H9 (cell line): Measurements from ENCODE around the gene ANKS1B. TPM values are rescaled to one million over a fixed set of nuclear protein-coding genes. Genes with fewer than 3 reads are reported as not detected.
A peak's percentile ranks its signal among the peaks of the same experiment; 100 is the strongest.

Experiments
- DNase-seq: peaks from one replicate; pipeline ENCODE4 v3.0.0-alpha.2; 2017
- H2AFZ ChIP-seq: one replicate; pipeline ENCODE4 v1.6.1; 2013; ENCODE audit warnings: mild to moderate bottlenecking, low read length, control low read depth, moderate library complexity
- H2AK5ac ChIP-seq: 2 replicates; pipeline ENCODE4 v1.6.1; 2013; ENCODE audit warnings: low read length, control low read depth, mixed read lengths; ENCODE audit not compliant: insufficient read length
- H2BK120ac ChIP-seq: one replicate; pipeline ENCODE4 v1.6.1; 2013; ENCODE audit warnings: low read depth, mild to moderate bottlenecking, low read length, control low read depth, inconsistent platforms; ENCODE audit not compliant: poor library complexity, severe bottlenecking
- H2BK12ac ChIP-seq: 2 replicates; pipeline ENCODE4 v1.6.1; 2013; ENCODE audit warnings: low read length, control low read depth, mixed read lengths, low read depth; ENCODE audit not compliant: insufficient read length
- H2BK15ac ChIP-seq: 2 replicates; pipeline ENCODE4 v1.6.1; 2013; ENCODE audit warnings: low read depth, low read length, control low read depth
- H2BK20ac ChIP-seq: one replicate; pipeline ENCODE4 v1.6.1; 2013; ENCODE audit warnings: low read depth, mild to moderate bottlenecking, low read length, control low read depth, inconsistent platforms; ENCODE audit not compliant: poor library complexity, severe bottlenecking
- H2BK5ac ChIP-seq: 2 replicates; pipeline ENCODE4 v1.6.1; 2013; ENCODE audit warnings: low read length, control low read depth, mixed read lengths; ENCODE audit not compliant: insufficient read length
- H3K14ac ChIP-seq: 2 replicates; pipeline ENCODE4 v1.6.1; 2013; ENCODE audit warnings: low read length, control low read depth; ENCODE audit not compliant: insufficient read depth
- H3K18ac ChIP-seq: 2 replicates; pipeline ENCODE4 v1.6.1; 2013; ENCODE audit warnings: low read depth, mild to moderate bottlenecking, mixed read lengths, low read length, control low read depth; ENCODE audit not compliant: insufficient read length
- H3K23ac ChIP-seq: 2 replicates; pipeline ENCODE4 v1.6.1; 2013; ENCODE audit warnings: low read length, control low read depth, mixed read lengths, low read depth; ENCODE audit not compliant: insufficient read length
- H3K23me2 ChIP-seq: 2 replicates; pipeline ENCODE4 v1.6.1; 2013; ENCODE audit warnings: low read depth, mild to moderate bottlenecking, mixed read lengths, low read length, control low read depth; ENCODE audit not compliant: insufficient read length, poor library complexity, severe bottlenecking
- H3K27ac ChIP-seq: 2 replicates; pipeline ENCODE4 v1.5.1; 2013; ENCODE audit warnings: low read length, control low read depth, mixed read lengths, low read depth; ENCODE audit not compliant: insufficient read length
- H3K27me3 ChIP-seq: 2 replicates; pipeline ENCODE4 v1.6.1; 2013; ENCODE audit warnings: low read length, control low read depth, inconsistent platforms; ENCODE audit not compliant: insufficient read depth
- H3K4ac ChIP-seq: 2 replicates; pipeline ENCODE4 v1.6.1; 2013; ENCODE audit warnings: low read depth, mild to moderate bottlenecking, control low read depth, inconsistent platforms, low read length, moderate library complexity
- H3K4me1 ChIP-seq: 2 replicates; pipeline ENCODE4 v1.6.1; 2013; ENCODE audit warnings: low read length, control low read depth, inconsistent platforms; ENCODE audit not compliant: insufficient read depth
- H3K4me2 ChIP-seq: 2 replicates; pipeline ENCODE4 v1.6.1; 2013; ENCODE audit warnings: low read length, control low read depth, mixed read lengths; ENCODE audit not compliant: insufficient read length, insufficient read depth
- H3K56ac ChIP-seq: 2 replicates; pipeline ENCODE4 v1.6.1; 2013; ENCODE audit warnings: low read depth, mild to moderate bottlenecking, mixed read lengths, low read length, control low read depth; ENCODE audit not compliant: insufficient read length
- H3K79me1 ChIP-seq: 2 replicates; pipeline ENCODE4 v1.6.1; 2013; ENCODE audit warnings: low read depth, mild to moderate bottlenecking, moderate library complexity, low read length, control low read depth, inconsistent platforms; ENCODE audit not compliant: insufficient read depth, poor library complexity, severe bottlenecking
- H3K79me2 ChIP-seq: 2 replicates; pipeline ENCODE4 v1.6.1; 2013; ENCODE audit warnings: low read length, control low read depth, inconsistent platforms; ENCODE audit not compliant: insufficient read depth
- H3K9ac ChIP-seq: 2 replicates; pipeline ENCODE4 v1.6.1; 2013; ENCODE audit warnings: low read length, control low read depth, mixed read lengths; ENCODE audit not compliant: insufficient read length; ENCODE audit errors: extremely low read depth
- H3K9me3 ChIP-seq: one replicate; pipeline ENCODE4 v1.6.1; 2013; ENCODE audit warnings: low read depth, low read length, inconsistent platforms; ENCODE audit not compliant: control insufficient read depth
- H3T11ph ChIP-seq: one replicate; pipeline ENCODE4 v1.6.1; 2013; ENCODE audit warnings: mild to moderate bottlenecking, low read length, control low read depth, inconsistent platforms
- H4K20me1 ChIP-seq: one replicate; pipeline ENCODE4 v1.6.1; 2013; ENCODE audit not compliant: control insufficient read depth, insufficient read length, insufficient read depth
- H4K5ac ChIP-seq: 2 replicates; pipeline ENCODE4 v1.6.1; 2013; ENCODE audit warnings: low read depth, mild to moderate bottlenecking, mixed read lengths, low read length, control low read depth; ENCODE audit not compliant: insufficient read length
- H4K8ac ChIP-seq: replicated peaks from 2 replicates; pipeline ENCODE4 v1.6.1; 2013; ENCODE audit warnings: low read length, control low read depth, mixed read lengths, low read depth; ENCODE audit not compliant: insufficient read length
- H4K91ac ChIP-seq: 2 replicates; pipeline ENCODE4 v1.6.1; 2013; ENCODE audit warnings: low read depth, mild to moderate bottlenecking, moderate library complexity, mixed read lengths, low read length, control low read depth; ENCODE audit not compliant: insufficient read length
- H3K27ac Mint-ChIP-seq, 3 experiments: 2 replicates in 2 of 3; 3 replicates in 1 of 3; pipeline ENCODE4 v1.8.0; 2020 to 2021; ENCODE audit warnings: mixed read lengths in 3 of 3, mild to moderate bottlenecking in 1 of 3, moderate library complexity in 1 of 3
- H3K27me3 Mint-ChIP-seq: 2 replicates; pipeline ENCODE4 v1.8.0; 2021; ENCODE audit warnings: low read depth, mild to moderate bottlenecking, moderate library complexity, mixed read lengths
- H3K36me3 Mint-ChIP-seq, 3 experiments: 2 replicates in 2 of 3; 3 replicates in 1 of 3; pipeline ENCODE4 v1.8.0; 2020 to 2021; ENCODE audit warnings: low read depth in 3 of 3, mixed read lengths in 3 of 3; ENCODE audit not compliant: insufficient read depth in 1 of 3
- H3K4me1 Mint-ChIP-seq, 2 experiments: 2 replicates each; pipeline ENCODE4 v1.8.0; 2020; ENCODE audit warnings: mixed read lengths in 2 of 2
- H3K4me3 Mint-ChIP-seq, 2 experiments: 2 replicates in 1 of 2; 3 replicates in 1 of 2; pipeline ENCODE4 v1.8.0; 2020 to 2021; ENCODE audit warnings: mild to moderate bottlenecking in 2 of 2, mixed read lengths in 2 of 2, moderate library complexity in 1 of 2
- H3K9me3 Mint-ChIP-seq, 2 experiments: 2 replicates in 1 of 2; 3 replicates in 1 of 2; pipeline ENCODE4 v1.8.0; 2020; ENCODE audit warnings: mild to moderate bottlenecking in 2 of 2, mixed read lengths in 2 of 2, moderate library complexity in 1 of 2
- WGBS: extraction: QIAGEN DNeasy Blood & Tissue Kit; methylation state at CpG from one replicate; pipeline ENCODE4 v1.1.7; 2013; ENCODE audit warnings: missing lambda C conversion rate, low lambda C conversion rate, mixed read lengths; ENCODE audit not compliant: insufficient read length; ENCODE audit errors: extremely low coverage; 5-methylcytosine and 5-hydroxymethylcytosine counted together
- total RNA-seq: library from RNA; stranded (reverse); gene quantifications from 2 replicates; pipeline ENCODE4 v1.2.1, GENCODE V29; 2021
- TF ChIP-seq, protein P1 (sequence below): fragments of 200-600 bp; sonication (generic); conservative IDR thresholded peaks from 3 replicates; pipeline ENCODE4 v1.8.0; 2021; ENCODE audit warnings: antibody characterized with exemption, mild to moderate bottlenecking

Gene ANKS1B
- total RNA-seq, 1 experiment from 2014 or later, result 4.1 TPM

DNA sequence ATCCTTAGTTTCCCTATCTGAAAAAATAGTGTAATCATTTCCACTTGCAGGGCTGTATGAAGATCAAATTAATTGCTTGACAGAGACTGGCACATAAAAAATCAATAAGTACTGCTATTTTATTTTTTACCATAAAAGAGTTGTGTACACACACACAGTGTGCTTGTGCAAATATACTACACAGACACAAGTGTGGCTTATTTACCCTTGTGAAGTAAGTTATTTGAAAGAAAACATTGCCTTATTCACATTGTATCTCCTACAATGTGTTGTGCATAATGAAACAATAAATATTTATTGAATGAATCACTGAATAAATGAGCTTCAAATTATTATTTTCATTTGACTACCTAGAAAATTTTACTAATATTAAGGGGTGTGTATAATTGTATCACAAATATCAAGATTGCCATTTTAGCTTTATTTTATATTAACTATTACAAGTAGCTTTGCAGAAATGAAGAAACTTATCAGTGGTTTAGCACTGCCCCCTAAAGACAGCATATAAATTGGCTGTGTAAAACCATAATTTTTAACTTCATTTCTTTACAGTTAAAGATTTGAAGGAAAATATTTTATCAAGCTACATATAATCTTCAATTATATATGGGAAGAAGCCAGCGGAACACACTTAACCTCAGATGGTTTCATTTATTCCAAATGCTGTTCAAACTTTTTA lies 325.9 kb downstream of the ANKS1B start:
- WGBS, result no CpG with 5 or more reads among the region's 1 CpG
- Histone ChIP-seq H3K14ac (no peak overlapping the region), H3K4ac (no peak overlapping the region)

More for the DNA sequence above, 325.9 kb downstream of the ANKS1B start:
- no peak overlapping the region for H3K27ac ChIP-seq
- H2BK12ac ChIP-seq, result no peak overlapping the region
- TF ChIP-seq, protein P1, sequence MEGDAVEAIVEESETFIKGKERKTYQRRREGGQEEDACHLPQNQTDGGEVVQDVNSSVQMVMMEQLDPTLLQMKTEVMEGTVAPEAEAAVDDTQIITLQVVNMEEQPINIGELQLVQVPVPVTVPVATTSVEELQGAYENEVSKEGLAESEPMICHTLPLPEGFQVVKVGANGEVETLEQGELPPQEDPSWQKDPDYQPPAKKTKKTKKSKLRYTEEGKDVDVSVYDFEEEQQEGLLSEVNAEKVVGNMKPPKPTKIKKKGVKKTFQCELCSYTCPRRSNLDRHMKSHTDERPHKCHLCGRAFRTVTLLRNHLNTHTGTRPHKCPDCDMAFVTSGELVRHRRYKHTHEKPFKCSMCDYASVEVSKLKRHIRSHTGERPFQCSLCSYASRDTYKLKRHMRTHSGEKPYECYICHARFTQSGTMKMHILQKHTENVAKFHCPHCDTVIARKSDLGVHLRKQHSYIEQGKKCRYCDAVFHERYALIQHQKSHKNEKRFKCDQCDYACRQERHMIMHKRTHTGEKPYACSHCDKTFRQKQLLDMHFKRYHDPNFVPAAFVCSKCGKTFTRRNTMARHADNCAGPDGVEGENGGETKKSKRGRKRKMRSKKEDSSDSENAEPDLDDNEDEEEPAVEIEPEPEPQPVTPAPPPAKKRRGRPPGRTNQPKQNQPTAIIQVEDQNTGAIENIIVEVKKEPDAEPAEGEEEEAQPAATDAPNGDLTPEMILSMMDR, result peak; percentile 55
- H3K18ac ChIP-seq, result no peak overlapping the region
- H3K4me1 ChIP-seq, result no peaks in the 10 kb centered on the region; the same call in 1 of the 2 replicates
- no peak for DNase-seq
- Mint-ChIP-seq H3K27ac (no peak overlapping the region), H3K36me3 (no peaks in the 10 kb centered on the region), H3K27me3 (no peaks in the 10 kb centered on the region), H3K9me3 (no peaks in the 10 kb centered on the region), H3K4me1 (peaks cover 3 to 9% of the 10 kb centered on the region in 2 experiments; a peak in 2 of 4 replicates), H3K4me3 (no peak overlapping the region)
- no peak overlapping the region for H2BK15ac ChIP-seq
- no peaks in the 10 kb centered on the region for H4K20me1 ChIP-seq
- H3K4me2 ChIP-seq, result no peak overlapping the region
- H3T11ph ChIP-seq, result no peak overlapping the region
- H3K9me3 ChIP-seq, result no peaks in the 10 kb centered on the region
- no peak overlapping the region for H3K56ac ChIP-seq
- no peak overlapping the region for H2BK120ac ChIP-seq
- H3K23me2 ChIP-seq, result no peaks in the 10 kb centered on the region
- H2BK20ac ChIP-seq, result no peak overlapping the region
- no peak overlapping the region for H3K23ac ChIP-seq
- H3K79me1 ChIP-seq, result no peaks in the 10 kb centered on the region
- no peak overlapping the region for H2AK5ac ChIP-seq
- no peak overlapping the region for H4K5ac ChIP-seq
- H2AFZ ChIP-seq, result no peak overlapping the region
- H2BK5ac ChIP-seq, result no peak overlapping the region
- H4K91ac ChIP-seq, result no peak overlapping the region
- no peaks in the 10 kb centered on the region for H3K27me3 ChIP-seq
- no peak overlapping the region for H3K9ac ChIP-seq
- no peaks in the 10 kb centered on the region for H3K79me2 ChIP-seq
- no peak overlapping the region for H4K8ac ChIP-seq
